ENCODE data around the gene LRP1. TPM values are rescaled to one million over a fixed set of nuclear protein-coding genes. Genes with fewer than 3 reads are reported as not detected.

LRP1 gene
- total RNA-seq, 1 donor from 2014 or later: 0.95 TPM

DNA sequence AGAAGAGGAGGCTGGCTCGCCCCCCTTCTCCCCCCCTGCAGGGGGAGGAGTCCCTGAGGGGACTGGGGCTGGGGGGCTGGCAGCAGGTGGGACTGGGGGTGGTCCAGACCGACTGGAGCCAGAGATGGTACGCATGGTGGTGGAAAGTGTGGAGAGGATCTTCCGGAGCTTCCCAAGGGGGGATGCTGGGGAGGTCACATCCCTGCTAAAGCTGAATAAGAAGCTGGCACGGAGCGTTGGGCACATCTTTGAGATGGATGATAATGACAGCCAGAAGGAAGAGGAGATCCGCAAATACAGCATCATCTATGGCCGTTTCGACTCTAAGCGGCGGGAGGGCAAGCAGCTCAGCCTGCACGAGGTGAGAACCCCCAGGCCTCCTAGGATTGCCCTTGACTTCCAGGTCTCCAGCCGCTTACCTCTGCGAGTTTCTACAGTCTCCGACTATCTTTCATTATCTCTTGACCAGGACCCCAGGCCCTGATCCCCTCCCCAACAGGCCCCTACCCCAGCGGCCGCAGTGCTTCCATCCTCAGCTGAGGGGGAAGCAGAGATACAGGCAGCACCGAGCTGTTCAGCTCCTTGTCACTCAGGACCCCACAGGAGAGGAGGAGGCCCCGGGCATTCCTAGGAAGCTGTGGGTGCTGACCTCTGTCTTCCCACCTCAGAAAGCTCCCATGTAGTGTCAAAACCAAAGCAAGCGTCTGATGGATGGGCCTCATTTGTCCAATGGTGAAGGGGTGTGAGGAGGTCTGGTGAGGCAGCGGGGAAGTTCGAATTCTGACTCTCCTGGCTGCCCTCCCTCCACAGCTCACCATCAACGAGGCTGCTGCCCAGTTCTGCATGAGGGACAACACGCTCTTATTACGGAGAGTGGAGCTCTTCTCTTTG is 36.4 kb upstream of the LRP1 start:
- intact Hi-C loops (cut with micrococcal nuclease): no loop called here
- DNase-seq: no peak
- Mint-ChIP-seq H3K9me3 (no peaks in the 10 kb centered on the region), H3K4me3 (peak overlapping the region; percentile 6), H3K27me3 (no peaks in the 10 kb centered on the region), H3K36me3 (ENCODE audit: low read depth) (peaks cover 54% of the 10 kb centered on the region), H3K27ac (peak overlapping the region; percentile 91), H3K4me1 (peaks cover 71% of the 10 kb centered on the region)
- ChIA-PET CTCF (interaction anchor here (0.7 to 10.6 kb wide), 7 partner anchors 9 to 33 kb away, joined by 3 to 102 read pairs (median 4); partner anchors contain the start of genes NEMP1 and STAT6), POLR2A (interaction anchor here (16.5 kb wide), 2 partner anchors 12 to 17 kb away, joined by 337 to 692 read pairs; partner anchors contain the start of genes NEMP1 and STAT6)
- ATAC-seq (ENCODE audit: low read depth): no peak
- TF ChIP-seq, protein P1, sequence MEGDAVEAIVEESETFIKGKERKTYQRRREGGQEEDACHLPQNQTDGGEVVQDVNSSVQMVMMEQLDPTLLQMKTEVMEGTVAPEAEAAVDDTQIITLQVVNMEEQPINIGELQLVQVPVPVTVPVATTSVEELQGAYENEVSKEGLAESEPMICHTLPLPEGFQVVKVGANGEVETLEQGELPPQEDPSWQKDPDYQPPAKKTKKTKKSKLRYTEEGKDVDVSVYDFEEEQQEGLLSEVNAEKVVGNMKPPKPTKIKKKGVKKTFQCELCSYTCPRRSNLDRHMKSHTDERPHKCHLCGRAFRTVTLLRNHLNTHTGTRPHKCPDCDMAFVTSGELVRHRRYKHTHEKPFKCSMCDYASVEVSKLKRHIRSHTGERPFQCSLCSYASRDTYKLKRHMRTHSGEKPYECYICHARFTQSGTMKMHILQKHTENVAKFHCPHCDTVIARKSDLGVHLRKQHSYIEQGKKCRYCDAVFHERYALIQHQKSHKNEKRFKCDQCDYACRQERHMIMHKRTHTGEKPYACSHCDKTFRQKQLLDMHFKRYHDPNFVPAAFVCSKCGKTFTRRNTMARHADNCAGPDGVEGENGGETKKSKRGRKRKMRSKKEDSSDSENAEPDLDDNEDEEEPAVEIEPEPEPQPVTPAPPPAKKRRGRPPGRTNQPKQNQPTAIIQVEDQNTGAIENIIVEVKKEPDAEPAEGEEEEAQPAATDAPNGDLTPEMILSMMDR (IDR thresholded peaks at IDR 0.05): no peak

DNA sequence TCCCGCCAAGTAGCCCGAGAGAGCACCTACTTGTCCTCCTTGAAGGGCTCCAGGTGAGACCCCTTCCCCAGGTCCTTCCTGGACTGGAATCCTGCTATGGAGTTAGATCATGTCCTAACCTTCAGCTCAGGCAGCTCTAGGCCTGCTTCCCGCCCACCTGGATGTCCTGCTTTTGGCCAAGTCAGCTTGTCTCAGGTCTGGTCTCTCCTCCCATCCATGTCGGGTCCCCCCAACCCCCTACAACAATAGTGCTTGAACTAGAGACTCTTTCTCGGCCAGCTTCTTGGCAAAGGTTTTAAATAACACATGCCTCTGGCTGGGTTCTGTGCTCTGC is 35.8 kb upstream of the LRP1 start:
- peaks cover 71% of the 10 kb centered on the region for H3K4me1 Mint-ChIP-seq
- TF ChIP-seq, protein P1 (IDR thresholded peaks at IDR 0.05): no peak
- intact Hi-C loops (cut with micrococcal nuclease): no loop called here
- H3K27me3 Mint-ChIP-seq: no peaks in the 10 kb centered on the region
- POLR2A ChIA-PET: interaction anchor here (16.5 kb wide), 2 partner anchors 12 to 18 kb away, joined by 337 to 692 read pairs; partner anchors contain the start of genes NEMP1 and STAT6
- CTCF ChIA-PET: interaction anchor here (0.7 to 10.6 kb wide), 6 partner anchors 10 to 29 kb away, joined by 3 to 102 read pairs (median 6); partner anchors contain the start of genes NEMP1 and STAT6
- DNase-seq (no peak), ATAC-seq (ENCODE audit: low read depth) (no peak)
- H3K36me3 Mint-ChIP-seq (ENCODE audit: low read depth): peaks cover 61% of the 10 kb centered on the region
- peak overlapping the region; percentile 91 for H3K27ac Mint-ChIP-seq
- H3K9me3 Mint-ChIP-seq: no peaks in the 10 kb centered on the region
- no peak overlapping the region for H3K4me3 Mint-ChIP-seq

DNA sequence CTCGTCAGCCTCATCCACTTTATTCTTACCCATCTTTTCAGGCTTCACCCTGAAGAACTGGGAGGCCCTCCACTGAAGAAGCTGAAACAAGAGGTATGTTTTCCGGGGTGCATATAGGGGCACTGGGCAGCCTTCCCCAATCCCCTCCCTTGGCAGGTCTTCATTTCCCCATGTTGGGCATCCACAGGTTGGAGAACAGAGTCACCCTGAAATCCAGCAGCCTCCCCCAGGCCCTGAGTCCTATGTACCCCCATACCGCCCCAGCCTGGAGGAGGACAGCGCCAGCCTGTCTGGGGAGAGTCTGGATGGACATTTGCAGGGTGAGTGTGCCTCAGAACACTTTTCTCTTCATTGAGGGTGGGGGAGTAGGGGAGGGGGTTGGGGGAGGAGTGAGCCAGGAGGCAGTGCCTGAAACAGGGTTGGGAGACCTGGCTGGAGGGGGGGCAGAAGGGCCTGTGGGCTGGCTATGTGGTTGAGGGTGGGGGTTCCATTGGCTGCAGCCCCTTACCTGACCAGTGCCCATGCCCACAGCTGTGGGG is 35.3 kb upstream of the LRP1 start:
- intact Hi-C loops (cut with micrococcal nuclease): loop anchor here (1.0 kb wide), 1 partner anchor 24 kb away; no protein-coding TSS in a partner anchor
- TF ChIP-seq, protein P1 (IDR thresholded peaks at IDR 0.05): no peak
- Mint-ChIP-seq H3K4me1 (peaks cover 69% of the 10 kb centered on the region), H3K27me3 (no peaks in the 10 kb centered on the region), H3K9me3 (no peaks in the 10 kb centered on the region), H3K27ac (peak overlapping the region; percentile 91), H3K4me3 (no peak overlapping the region), H3K36me3 (ENCODE audit: low read depth) (peaks cover 63% of the 10 kb centered on the region)
- ChIA-PET CTCF (interaction anchor here (1.0 to 10.6 kb wide), 6 partner anchors 10 to 91 kb away, joined by 3 to 102 read pairs (median 6); partner anchors contain the start of genes NEMP1 and STAT6), POLR2A (interaction anchor here (16.5 kb wide), 2 partner anchors 11 to 19 kb away, joined by 337 to 692 read pairs; partner anchors contain the start of genes NEMP1 and STAT6)
- DNase-seq (no peak), ATAC-seq (ENCODE audit: low read depth) (no peak)

DNA sequence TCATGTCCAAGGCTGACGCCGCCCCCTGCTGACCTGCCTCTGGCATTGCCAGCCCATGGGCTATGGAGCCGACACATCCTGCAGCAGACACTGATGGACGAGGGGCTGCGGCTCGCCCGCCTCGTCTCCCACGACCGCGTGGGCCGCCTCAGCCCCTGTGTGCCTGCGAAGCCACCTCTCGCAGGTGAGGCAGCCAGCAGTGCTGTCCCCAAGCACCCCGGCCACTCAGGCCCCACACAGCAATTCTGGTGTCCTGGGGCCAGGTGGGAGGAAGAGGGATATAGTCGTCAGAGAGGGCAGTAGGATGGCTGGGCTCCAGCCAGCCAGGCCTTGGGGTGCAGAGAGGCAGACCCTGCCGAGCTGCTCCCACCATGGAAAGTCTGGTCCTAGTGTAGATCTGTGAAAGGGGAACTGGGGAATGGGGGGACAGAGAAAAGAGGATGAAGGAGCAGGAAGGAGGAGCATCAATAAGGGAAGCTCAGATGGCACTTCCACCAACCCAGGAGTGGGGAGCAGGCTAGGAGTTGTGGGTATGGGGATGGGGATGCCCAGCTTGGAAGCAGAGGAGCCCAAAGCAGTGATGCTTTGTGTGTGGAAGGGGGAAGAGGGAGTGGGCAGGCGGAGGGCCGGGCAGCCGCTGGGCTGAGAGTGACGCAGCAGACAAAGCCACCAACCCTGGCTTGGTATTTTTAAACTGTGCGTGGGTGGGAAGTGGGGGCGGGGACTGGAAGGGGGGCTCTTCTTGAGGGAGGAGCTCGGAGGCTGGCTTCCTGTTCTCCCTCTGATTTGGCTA is 34.7 kb upstream of the LRP1 start:
- H3K4me1 Mint-ChIP-seq: peaks cover 68% of the 10 kb centered on the region

More for the DNA sequence above, 34.7 kb upstream of the LRP1 start:
- TF ChIP-seq, protein P1 (IDR thresholded peaks at IDR 0.05): no peak
- H3K27ac Mint-ChIP-seq: peak overlapping the region; percentile 91
- intact Hi-C loops (cut with micrococcal nuclease): loop anchor here (1.0 to 2.0 kb wide), 3 partner anchors 15 to 24 kb away; partner anchors contain the start of gene NEMP1
- ChIA-PET CTCF (interaction anchor here (0.8 to 10.6 kb wide), 6 partner anchors 14 to 92 kb away, joined by 3 to 102 read pairs (median 6); partner anchors contain the start of genes NEMP1 and STAT6), POLR2A (interaction anchor here (0.7 to 16.5 kb wide), 5 partner anchors 9 to 34 kb away, joined by 3 to 692 read pairs (median 4); partner anchors contain the start of genes LRP1, NEMP1 and STAT6)
- peak overlapping the region; percentile 75 for H3K4me3 Mint-ChIP-seq
- DNase-seq (peak; percentile 49), ATAC-seq (ENCODE audit: low read depth) (peak; percentile 63)
- no peaks in the 10 kb centered on the region for H3K27me3 Mint-ChIP-seq
- peaks cover 69% of the 10 kb centered on the region for H3K36me3 Mint-ChIP-seq (ENCODE audit: low read depth)
- H3K9me3 Mint-ChIP-seq: no peaks in the 10 kb centered on the region
